ENCODE measurements around the gene TEK. TPM values are rescaled to one million over a fixed set of nuclear protein-coding genes. Genes with fewer than 3 reads are reported as not detected.

The TEK gene
- total RNA-seq, 2 donors from 2014 or later: 1.6 to 6.3 TPM

GRCh38 chr9:27248702-27249101, 139.7 kb downstream of the TEK start:
- no peak for TF ChIP-seq CTCF (IDR thresholded peaks at IDR 0.05)
- intact Hi-C loops (cut with DNase I): no loop called here
- Histone ChIP-seq H3K9ac (ENCODE audit: low read depth in 2 of 2, low read length in 2 of 2) (no peak overlapping the region), H3K4me1 (no peaks in the 10 kb centered on the region), H3K4me3 (no peak overlapping the region), H3K9me3 (no peaks in the 10 kb centered on the region), H3K27ac (no peak overlapping the region), H3K36me3 (no peaks in the 10 kb centered on the region), H3K27me3 (no peaks in the 10 kb centered on the region)
- DNase-seq: no peak

GRCh38 chr9:27258662-27259061, 149.6 kb downstream of the TEK start:
- no peaks in the 10 kb centered on the region for H3K4me1 ChIP-seq
- no peak for TF ChIP-seq CTCF (IDR thresholded peaks at IDR 0.05)
- no peaks in the 10 kb centered on the region for H3K27me3 ChIP-seq
- H3K4me3 ChIP-seq: no peak overlapping the region
- no peak overlapping the region for H3K9ac ChIP-seq (ENCODE audit: low read depth in 2 of 2, low read length in 2 of 2)
- DNase-seq: no peak
- intact Hi-C loops (cut with DNase I): no loop called here
- no peak overlapping the region for H3K27ac ChIP-seq
- H3K36me3 ChIP-seq: no peaks in the 10 kb centered on the region
- H3K9me3 ChIP-seq: no peaks in the 10 kb centered on the region

GRCh38 chr9:27260789-27261516, 151.9 kb downstream of the TEK start:
- Histone ChIP-seq H3K9ac (ENCODE audit: low read depth in 2 of 2, low read length in 2 of 2) (no peak overlapping the region), H3K27ac (no peak overlapping the region), H3K4me3 (no peak overlapping the region), H3K36me3 (no peaks in the 10 kb centered on the region), H3K27me3 (no peaks in the 10 kb centered on the region), H3K9me3 (no peaks in the 10 kb centered on the region), H3K4me1 (no peaks in the 10 kb centered on the region)
- no peak for DNase-seq
- intact Hi-C loops (cut with DNase I): loop anchor here (5.0 kb wide), 1 partner anchor 224 kb away; no protein-coding TSS in a partner anchor
- TF ChIP-seq CTCF (IDR thresholded peaks at IDR 0.05): no peak

- H3K4me1 ChIP-seq: no peaks in the 10 kb centered on the region
- H3K27me3 ChIP-seq: no peaks in the 10 kb centered on the region
- no peak overlapping the region for H3K27ac ChIP-seq
- no peak for TF ChIP-seq CTCF (IDR thresholded peaks at IDR 0.05)
- no peak overlapping the region for H3K4me3 ChIP-seq
- intact Hi-C loops (cut with DNase I): loop anchor here (5.0 kb wide), 1 partner anchor 224 kb away; no protein-coding TSS in a partner anchor
- H3K36me3 ChIP-seq: no peaks in the 10 kb centered on the region
- H3K9me3 ChIP-seq: no peaks in the 10 kb centered on the region
- H3K9ac ChIP-seq (ENCODE audit: low read depth in 2 of 2, low read length in 2 of 2): no peak overlapping the region
- no peak for DNase-seq
Observed at GRCh38 chr9:27261517-27262211, 152.6 kb downstream of the TEK start.

GRCh38 chr9:27272103-27272502, 163.1 kb downstream of the TEK start:
- Histone ChIP-seq H3K9me3 (no peaks in the 10 kb centered on the region), H3K9ac (ENCODE audit: low read depth in 2 of 2, low read length in 2 of 2) (no peak overlapping the region), H3K27ac (no peak overlapping the region), H3K36me3 (no peaks in the 10 kb centered on the region), H3K4me1 (no peaks in the 10 kb centered on the region), H3K4me3 (no peak overlapping the region), H3K27me3 (no peaks in the 10 kb centered on the region)
- TF ChIP-seq CTCF (IDR thresholded peaks at IDR 0.05): no peak
- intact Hi-C loops (cut with DNase I): no loop called here
- DNase-seq: no peak

All from colonic mucosa (tissue), 4 donors.